GM12878 (cell line): Measurements from ENCODE around the gene MAN2C1. TPM values are rescaled to one million over a fixed set of nuclear protein-coding genes. Genes with fewer than 3 reads are reported as not detected.
A peak's percentile ranks its signal among the peaks of the same experiment; 100 is the strongest.

Source experiments
- ASH2L ChIP-seq: fragments of 300-600, 200-600 bp; sonication (generic); IDR thresholded peaks from 2 replicates; pipeline ENCODE4 v1.6.1; 2017; ENCODE audit warnings: low read depth, mild to moderate bottlenecking, borderline replicate concordance
- ATF7 ChIP-seq: fragments of 450-650 bp; IDR thresholded peaks from 2 replicates; pipeline ENCODE4 v1.6.1; 2016; ENCODE audit warnings: low read depth, mild to moderate bottlenecking
- CHD2 ChIP-seq: IDR thresholded peaks from 2 replicates; pipeline ENCODE4 v1.6.1; 2011; ENCODE audit warnings: low read depth, low read length, improper control_type of control experiment, borderline replicate concordance
- CHD4 ChIP-seq: fragments of 200-600 bp; sonication (generic); IDR thresholded peaks from 2 replicates; pipeline ENCODE4 v1.6.1; 2016; ENCODE audit warnings: mild to moderate bottlenecking
- ESRRA ChIP-seq: IDR thresholded peaks from 2 replicates; pipeline ENCODE4 v1.6.1; 2012; ENCODE audit warnings: mild to moderate bottlenecking, low read length, improper control_type of control experiment
- HDAC2 ChIP-seq: fragments of 200-600 bp; sonication (generic); IDR thresholded peaks from 2 replicates; pipeline ENCODE4 v1.6.1; 2017
- HDAC6 ChIP-seq: fragments of 200-600 bp; sonication (generic); IDR thresholded peaks from one replicate; pipeline ENCODE4 v1.8.0; 2017; ENCODE audit warnings: antibody characterized with exemption; ENCODE audit not compliant: unreplicated experiment
- IKZF1 ChIP-seq: fragments of 450-650 bp; conservative IDR thresholded peaks from 2 replicates; pipeline ENCODE4 v1.6.1; 2017; ENCODE audit warnings: antibody characterized with exemption, mild to moderate bottlenecking
- IKZF2 ChIP-seq, 2 experiments: fragments of 450-650 bp; IDR thresholded peaks; 2 replicates each; pipeline ENCODE4 v1.6.1; 2017; ENCODE audit warnings: mild to moderate bottlenecking in 2 of 2, moderate library complexity in 2 of 2
- JUND ChIP-seq: IDR thresholded peaks from 2 replicates; pipeline ENCODE4 v1.6.1; 2012; ENCODE audit warnings: low read depth, mild to moderate bottlenecking, low read length, improper control_type of control experiment, moderate library complexity
- KAT2A ChIP-seq: conservative IDR thresholded peaks from 2 replicates; pipeline ENCODE4 v1.6.1; 2011; ENCODE audit warnings: low read depth, low read length; ENCODE audit not compliant: control insufficient read depth
- MTA2 ChIP-seq: fragments of 450-650 bp; IDR thresholded peaks from 2 replicates; pipeline ENCODE4 v1.6.1; 2016; ENCODE audit warnings: low read depth, mild to moderate bottlenecking, moderate library complexity
- NFYA ChIP-seq: IDR thresholded peaks from 2 replicates; pipeline ENCODE4 v1.6.1; 2011; ENCODE audit warnings: low read depth, mild to moderate bottlenecking, low read length, improper control_type of control experiment, borderline replicate concordance
- NR2C1 ChIP-seq: fragments of 450-650 bp; IDR thresholded peaks from 2 replicates; pipeline ENCODE4 v1.6.1; 2017; ENCODE audit warnings: antibody characterized with exemption, mild to moderate bottlenecking, moderate library complexity
- SMAD5 ChIP-seq: IDR thresholded peaks from 2 replicates; pipeline ENCODE4 v1.6.1; 2016; ENCODE audit warnings: antibody characterized with exemption, low read depth
- SMARCA5 ChIP-seq: fragments of 450-650 bp; IDR thresholded peaks from 2 replicates; pipeline ENCODE4 v1.6.1; 2017; ENCODE audit warnings: mild to moderate bottlenecking
- SPI1 ChIP-seq: IDR thresholded peaks from 2 replicates; pipeline ENCODE4 v1.6.1; 2011; ENCODE audit warnings: low read depth, mild to moderate bottlenecking, low read length, moderate library complexity, borderline replicate concordance; ENCODE audit not compliant: insufficient read depth
- SREBF2 ChIP-seq: IDR thresholded peaks from 2 replicates; pipeline ENCODE4 v1.6.1; 2012; ENCODE audit warnings: mild to moderate bottlenecking, low read length
- SUPT20H ChIP-seq: IDR thresholded peaks from 2 replicates; pipeline ENCODE4 v1.6.1; 2011; ENCODE audit warnings: low read depth, mild to moderate bottlenecking, low read length, moderate library complexity, borderline replicate concordance; ENCODE audit not compliant: control insufficient read depth
- TARDBP ChIP-seq: IDR thresholded peaks from 2 replicates; pipeline ENCODE4 v1.6.1; 2016; ENCODE audit warnings: borderline replicate concordance
- ZBED1 ChIP-seq: IDR thresholded peaks from 2 replicates; pipeline ENCODE4 v1.6.1; 2016; ENCODE audit warnings: borderline replicate concordance
- ZNF384 ChIP-seq: IDR thresholded peaks from 2 replicates; pipeline ENCODE4 v1.6.1; 2012; ENCODE audit warnings: low read depth, mild to moderate bottlenecking, low read length, improper control_type of control experiment, borderline replicate concordance
- ZNF622 ChIP-seq: fragments of 450-650 bp; IDR thresholded peaks from 2 replicates; pipeline ENCODE4 v1.6.1; 2017; ENCODE audit warnings: mild to moderate bottlenecking, inconsistent platforms
- polyA plus RNA-seq, 11 experiments: library from polyadenylated mRNA; depleted of rRNA in 4 of 11; unstranded in 6 of 11; stranded (reverse) in 5 of 11; fragments of >200 nt; fragmentation: Nextera tagmentation in 4 of 11; fragmentation: Illumina TruSeq in 1 of 11; extraction: Ambion mirVana in 4 of 11; extraction: Trizol in 1 of 11; gene quantifications; 1 replicate in 1 of 11; 2 replicates in 10 of 11; pipeline versions ENCODE4 v1.2.1 to v1.2.3, GENCODE V29; 2011 to 2016; ENCODE audit warnings: inconsistent platforms in 2 of 11, missing spikeins in 2 of 11, low read depth in 1 of 11
- total RNA-seq, 4 experiments: library from RNA; depleted of rRNA in 3 of 4; stranded (reverse); fragments of >200 nt in 3 of 4; fragmentation: Illumina TruSeq in 1 of 4; extraction: Trizol in 1 of 4; gene quantifications; 2 replicates each; pipeline versions ENCODE4 v1.2.1 to v1.2.3, GENCODE V29; 2013 to 2021
- TF ChIP-seq, protein P1 (sequence below): fragments of 450-650 bp; IDR thresholded peaks from 2 replicates; pipeline ENCODE4 v1.6.1; 2017; ENCODE audit warnings: mild to moderate bottlenecking, low read depth, inconsistent platforms; ENCODE audit not compliant: poor library complexity, severe bottlenecking
- TF ChIP-seq, protein P2 (sequence below): IDR thresholded peaks from 2 replicates; pipeline ENCODE4 v1.6.1; 2011; ENCODE audit warnings: low read depth, mild to moderate bottlenecking, low read length, moderate library complexity, borderline replicate concordance; ENCODE audit errors: extremely low read depth
- TF ChIP-seq, protein P3 (sequence below): fragments of 450-650 bp; conservative IDR thresholded peaks from 2 replicates; pipeline ENCODE4 v1.6.1; 2017; ENCODE audit warnings: mild to moderate bottlenecking, moderate library complexity
- TF ChIP-seq, protein P4 (sequence below): fragments of 450-650 bp; IDR thresholded peaks from 2 replicates; pipeline ENCODE4 v1.6.1; 2017; ENCODE audit warnings: low read depth, mild to moderate bottlenecking, moderate library complexity

The MAN2C1 gene
- total and polyA plus RNA-seq, 10 of the 15 experiments (the other 5 are each of a cell fraction or from before 2014, with no cell fraction given), result 1.4 to 111 (median 42.2) TPM

DNA sequence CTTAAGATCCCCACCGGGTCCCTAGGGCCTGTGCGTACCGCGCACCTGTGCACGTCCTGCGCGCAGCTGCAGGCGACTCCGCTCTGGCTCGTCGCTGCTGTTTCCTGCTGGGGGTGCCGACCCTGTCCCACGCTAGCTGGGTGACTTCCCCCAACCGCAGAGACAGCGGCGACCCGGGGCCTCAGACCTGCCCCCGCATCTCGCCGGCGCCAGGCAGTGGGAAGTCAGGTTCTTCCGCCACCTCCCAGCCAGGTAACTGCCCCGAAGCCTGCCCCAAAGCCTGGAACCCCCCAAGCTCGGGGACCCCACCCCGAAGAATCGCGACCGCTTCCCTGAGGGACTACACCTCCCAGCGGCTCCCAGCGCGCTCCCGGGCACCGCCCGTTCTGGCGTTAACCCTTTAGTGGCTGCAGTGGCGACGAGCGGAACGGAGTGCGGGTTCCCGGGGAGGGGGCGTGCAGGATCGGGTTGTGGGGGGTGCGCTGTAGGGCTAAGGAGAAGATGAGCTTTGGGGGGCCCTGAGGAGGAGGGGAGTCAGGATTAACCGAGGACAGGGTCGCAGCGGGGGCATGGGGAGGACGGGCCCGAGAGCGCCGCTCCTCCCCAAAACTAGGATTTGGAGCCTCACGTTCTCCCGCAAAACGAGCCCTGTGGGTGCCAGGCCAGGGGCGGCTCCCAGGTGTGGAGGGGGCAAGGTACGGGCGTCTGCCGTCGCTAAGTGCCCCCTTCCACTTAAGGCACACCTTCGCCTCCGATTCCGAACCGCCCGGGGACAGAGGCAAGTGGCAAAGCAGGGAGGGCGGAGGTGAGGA is 21.0 kb downstream of the MAN2C1 start (continued):
- TF ChIP-seq, protein P1, sequence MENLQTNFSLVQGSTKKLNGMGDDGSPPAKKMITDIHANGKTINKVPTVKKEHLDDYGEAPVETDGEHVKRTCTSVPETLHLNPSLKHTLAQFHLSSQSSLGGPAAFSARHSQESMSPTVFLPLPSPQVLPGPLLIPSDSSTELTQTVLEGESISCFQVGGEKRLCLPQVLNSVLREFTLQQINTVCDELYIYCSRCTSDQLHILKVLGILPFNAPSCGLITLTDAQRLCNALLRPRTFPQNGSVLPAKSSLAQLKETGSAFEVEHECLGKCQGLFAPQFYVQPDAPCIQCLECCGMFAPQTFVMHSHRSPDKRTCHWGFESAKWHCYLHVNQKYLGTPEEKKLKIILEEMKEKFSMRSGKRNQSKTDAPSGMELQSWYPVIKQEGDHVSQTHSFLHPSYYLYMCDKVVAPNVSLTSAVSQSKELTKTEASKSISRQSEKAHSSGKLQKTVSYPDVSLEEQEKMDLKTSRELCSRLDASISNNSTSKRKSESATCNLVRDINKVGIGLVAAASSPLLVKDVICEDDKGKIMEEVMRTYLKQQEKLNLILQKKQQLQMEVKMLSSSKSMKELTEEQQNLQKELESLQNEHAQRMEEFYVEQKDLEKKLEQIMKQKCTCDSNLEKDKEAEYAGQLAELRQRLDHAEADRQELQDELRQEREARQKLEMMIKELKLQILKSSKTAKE, result no peak
- TF ChIP-seq ESRRA, result no peak
- TF ChIP-seq ZNF384, result no peak
- no peak for TF ChIP-seq SPI1
- no peak for TF ChIP-seq HDAC2
- no peak for TF ChIP-seq SMAD5
- no peak for TF ChIP-seq ZNF622
- TF ChIP-seq, protein P2, sequence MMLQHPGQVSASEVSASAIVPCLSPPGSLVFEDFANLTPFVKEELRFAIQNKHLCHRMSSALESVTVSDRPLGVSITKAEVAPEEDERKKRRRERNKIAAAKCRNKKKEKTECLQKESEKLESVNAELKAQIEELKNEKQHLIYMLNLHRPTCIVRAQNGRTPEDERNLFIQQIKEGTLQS, result no peak
- no peak for TF ChIP-seq SUPT20H
- TF ChIP-seq ZBED1, result no peak
- TF ChIP-seq, protein P3, sequence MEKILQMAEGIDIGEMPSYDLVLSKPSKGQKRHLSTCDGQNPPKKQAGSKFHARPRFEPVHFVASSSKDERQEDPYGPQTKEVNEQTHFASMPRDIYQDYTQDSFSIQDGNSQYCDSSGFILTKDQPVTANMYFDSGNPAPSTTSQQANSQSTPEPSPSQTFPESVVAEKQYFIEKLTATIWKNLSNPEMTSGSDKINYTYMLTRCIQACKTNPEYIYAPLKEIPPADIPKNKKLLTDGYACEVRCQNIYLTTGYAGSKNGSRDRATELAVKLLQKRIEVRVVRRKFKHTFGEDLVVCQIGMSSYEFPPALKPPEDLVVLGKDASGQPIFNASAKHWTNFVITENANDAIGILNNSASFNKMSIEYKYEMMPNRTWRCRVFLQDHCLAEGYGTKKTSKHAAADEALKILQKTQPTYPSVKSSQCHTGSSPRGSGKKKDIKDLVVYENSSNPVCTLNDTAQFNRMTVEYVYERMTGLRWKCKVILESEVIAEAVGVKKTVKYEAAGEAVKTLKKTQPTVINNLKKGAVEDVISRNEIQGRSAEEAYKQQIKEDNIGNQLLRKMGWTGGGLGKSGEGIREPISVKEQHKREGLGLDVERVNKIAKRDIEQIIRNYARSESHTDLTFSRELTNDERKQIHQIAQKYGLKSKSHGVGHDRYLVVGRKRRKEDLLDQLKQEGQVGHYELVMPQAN, result no peak
- no peak for TF ChIP-seq CHD4
- no peak for TF ChIP-seq SMARCA5
- TF ChIP-seq, protein P4, sequence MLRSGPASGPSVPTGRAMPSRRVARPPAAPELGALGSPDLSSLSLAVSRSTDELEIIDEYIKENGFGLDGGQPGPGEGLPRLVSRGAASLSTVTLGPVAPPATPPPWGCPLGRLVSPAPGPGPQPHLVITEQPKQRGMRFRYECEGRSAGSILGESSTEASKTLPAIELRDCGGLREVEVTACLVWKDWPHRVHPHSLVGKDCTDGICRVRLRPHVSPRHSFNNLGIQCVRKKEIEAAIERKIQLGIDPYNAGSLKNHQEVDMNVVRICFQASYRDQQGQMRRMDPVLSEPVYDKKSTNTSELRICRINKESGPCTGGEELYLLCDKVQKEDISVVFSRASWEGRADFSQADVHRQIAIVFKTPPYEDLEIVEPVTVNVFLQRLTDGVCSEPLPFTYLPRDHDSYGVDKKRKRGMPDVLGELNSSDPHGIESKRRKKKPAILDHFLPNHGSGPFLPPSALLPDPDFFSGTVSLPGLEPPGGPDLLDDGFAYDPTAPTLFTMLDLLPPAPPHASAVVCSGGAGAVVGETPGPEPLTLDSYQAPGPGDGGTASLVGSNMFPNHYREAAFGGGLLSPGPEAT, result no peak
- no peak for TF ChIP-seq SREBF2
- no peak for TF ChIP-seq MTA2
- peak; percentile 48 for TF ChIP-seq IKZF1
- no peak for TF ChIP-seq ASH2L
- no peak for TF ChIP-seq JUND
- TF ChIP-seq TARDBP, result no peak
- peak; percentile 33; the same call in 1 of the 2 replicates for TF ChIP-seq CHD2
- no peak for TF ChIP-seq HDAC6
- TF ChIP-seq NFYA, result no peak
- no peak for TF ChIP-seq KAT2A
- no peak for TF ChIP-seq NR2C1
- no peak for TF ChIP-seq ATF7
- peak in 1 of 2 experiments; percentile 20; a peak in 2 of 4 replicates for TF ChIP-seq IKZF2 (IDR thresholded peaks at IDR 0.05)
